Vein endothelial cell (primary cell): ENCODE measurements around the gene NUMA1. TPM values are rescaled to one million over a fixed set of nuclear protein-coding genes. Genes with fewer than 3 reads are reported as not detected.

ENCODE experiments used
- small RNA-seq: library from RNA; depleted of rRNA; stranded (forward); fragments of <200 nt; gene quantifications from one replicate; pipeline ENCODE3, GENCODE V24; 2012
- total RNA-seq: library from RNA; depleted of rRNA; stranded (reverse); fragments of >200 nt; gene quantifications from 2 replicates; pipeline ENCODE4 v1.2.3, GENCODE V29; 2012

Gene NUMA1
- 168 and 194 TPM in 2 replicates for total RNA-seq

GRCh38 chr11:72080326-72081183 is at the start of gene NUMA1, which contains the start of gene LRRC51:
TSS of gene NUMA1 (minus strand) at chr11:72080542. CDS start at chr11:72035943, 44,599 bp downstream.
TSS of gene LRRC51 (plus strand) at chr11:72080850. CDS start at chr11:72089084, 8,234 bp downstream.

GRCh38 chr11:72112143-72112977 is 32.0 kb upstream of the NUMA1 start, which contains the start of gene ANAPC15:
TSS of gene ANAPC15 (minus strand) at chr11:72112695. CDS start at chr11:72111276, 1,419 bp downstream.

GRCh38 chr11:72105888-72106287 is 25.5 kb upstream of the NUMA1 start, which contains the start of gene TOMT:
TSS of gene TOMT (plus strand) at chr11:72105924. CDS start at chr11:72105952, 28 bp downstream.

GRCh38 chr11:72102946-72103753 is 22.8 kb upstream of the NUMA1 start, which contains the start of gene LAMTOR1:
TSS of gene LAMTOR1 (minus strand) at chr11:72103297. CDS start at chr11:72103224, 73 bp downstream.

GRCh38 chr11:71998649-71999310 is 81.6 kb downstream of the NUMA1 start, which contains the start of gene IL18BP:
TSS of gene IL18BP (plus strand) at chr11:71998909. CDS start at chr11:71999985, 1,076 bp downstream.

Small RNA genes within 50 kb of the gene (small RNA-seq; reads per million reads assigned to genes)
- not detected for gene MIR3165
- gene RNU6-72P = not detected

Other genes starting within 250 kb of the NUMA1 start
- not detected in 2 replicates for gene DEFB108B, start 247.3 kb downstream of the NUMA1 start, total RNA-seq
- not detected in 2 replicates for gene DEFB131B, start 202.1 kb downstream of the NUMA1 start, total RNA-seq
- gene XNDC1N, start 151.9 kb downstream of the NUMA1 start, total RNA-seq = 8.1 and 10.5 TPM in 2 replicates
- 52.7 and 66.3 TPM in 2 replicates for gene RNF121, start 151.5 kb downstream of the NUMA1 start, total RNA-seq
- 5.4 and 9.1 TPM in 2 replicates for gene IL18BP, start 81.6 kb downstream of the NUMA1 start, total RNA-seq
- gene LRRC51, start 308 bp upstream of the NUMA1 start, total RNA-seq = 2.9 and 6.2 TPM in 2 replicates
- 116 and 118 TPM in 2 replicates for gene LAMTOR1, start 22.8 kb upstream of the NUMA1 start, total RNA-seq
- gene TOMT, start 25.4 kb upstream of the NUMA1 start, total RNA-seq = 0.10 TPM in 1 of 2 replicates, not detected in the other
- gene ANAPC15, start 32.2 kb upstream of the NUMA1 start, total RNA-seq = 25.8 and 28.3 TPM in 2 replicates
- not detected in 2 replicates for gene FOLR3, start 55.2 kb upstream of the NUMA1 start, total RNA-seq
- not detected in 2 replicates for gene FOLR1, start 111.6 kb upstream of the NUMA1 start, total RNA-seq
- not detected in 2 replicates for gene FOLR2, start 136.3 kb upstream of the NUMA1 start, total RNA-seq
- gene INPPL1, start 144.2 kb upstream of the NUMA1 start, total RNA-seq = 67.0 and 80.4 TPM in 2 replicates
- not detected in 2 replicates for gene PHOX2A, start 163.6 kb upstream of the NUMA1 start, total RNA-seq